NCI-H2029 (cell line): ENCODE measurements around the gene FBXO44.

ENCODE experiments used
- DNase-seq: peaks from one replicate; lab custom pipeline; 2025; lab: John Stamatoyannopoulos, UW

The FBXO44 gene

DNA sequence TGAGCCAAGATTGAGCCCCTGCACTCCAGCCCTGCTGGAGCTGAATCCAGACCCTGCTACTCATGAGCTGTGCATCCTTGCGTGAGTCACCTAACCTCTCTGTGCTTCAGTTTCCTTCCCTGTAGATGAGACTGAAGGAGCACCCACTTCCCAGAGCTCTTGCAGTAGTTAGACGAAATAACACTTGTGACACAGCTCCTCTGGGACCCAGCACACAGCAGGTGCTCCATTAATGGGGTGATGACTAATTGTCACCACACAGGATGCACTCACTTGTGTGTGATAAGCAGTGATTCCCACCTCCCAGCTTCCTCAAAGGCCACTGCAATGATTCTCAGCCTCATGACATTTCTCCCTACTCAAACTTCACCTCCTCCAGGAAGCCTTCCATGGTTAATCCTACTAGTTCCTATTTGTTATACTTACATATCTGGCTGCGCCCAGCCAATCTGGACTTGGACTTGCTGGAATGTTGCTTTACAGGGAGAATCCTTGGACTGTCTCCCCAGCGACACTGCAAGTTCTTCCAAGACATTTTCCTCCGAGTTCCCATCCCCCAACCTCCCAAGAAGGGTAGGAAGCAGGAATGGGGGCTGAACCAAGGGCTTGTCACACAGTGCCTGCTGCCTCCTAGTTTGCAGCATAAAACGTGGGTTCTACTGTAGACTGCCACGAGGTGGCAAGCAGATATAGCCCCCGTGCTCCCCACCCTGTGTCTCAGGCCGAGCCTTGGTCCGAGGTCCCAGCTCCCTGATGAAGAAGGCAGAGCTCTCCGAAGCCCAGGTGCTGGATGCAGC, 54.1 kb downstream of the FBXO44 start:
- DNase-seq = no peak

DNA sequence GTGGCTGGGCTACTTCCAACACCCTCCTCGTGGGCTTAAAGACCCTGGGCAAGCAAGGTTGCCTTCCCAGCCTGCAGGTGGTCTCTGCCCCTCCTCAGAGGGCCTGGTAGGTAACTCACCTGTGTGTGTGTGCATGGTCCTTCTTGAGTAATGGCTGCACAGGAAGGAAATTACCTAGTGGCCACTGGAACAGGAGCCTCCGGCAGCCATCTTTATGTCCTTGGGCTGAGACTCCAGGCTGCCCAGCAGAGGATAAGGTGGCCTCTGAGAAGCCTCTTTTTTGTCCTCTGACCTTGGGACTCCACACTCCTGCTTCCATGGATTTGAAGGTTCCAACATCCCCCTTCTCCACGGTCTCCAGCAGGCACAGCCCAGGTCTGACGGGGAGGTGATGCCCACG, 56.8 kb downstream of the FBXO44 start:
- DNase-seq = no peak

DNA sequence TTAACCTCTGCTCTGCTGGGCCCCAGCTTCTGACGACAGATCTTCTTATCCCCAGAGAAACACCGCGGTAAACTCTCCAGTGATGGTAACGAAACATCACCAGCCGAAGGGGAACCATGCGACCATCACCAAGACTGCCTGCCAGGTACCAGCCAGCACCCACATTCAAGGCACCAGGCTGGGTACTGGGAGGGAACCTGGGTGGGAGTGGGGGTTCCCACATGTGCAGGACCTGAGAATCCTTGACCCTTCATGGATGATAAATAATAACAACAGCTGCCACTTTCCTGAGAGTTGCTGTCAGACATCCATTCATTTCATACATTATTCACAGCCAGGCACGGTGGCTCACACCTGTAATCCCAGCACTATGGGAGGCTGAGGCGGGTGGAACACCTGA, 57.6 kb downstream of the FBXO44 start:
- DNase-seq = no peak
